PC-3 (cell line): Measurements from ENCODE around the gene EIF3B. TPM values are rescaled to one million over a fixed set of nuclear protein-coding genes. Genes with fewer than 3 reads are reported as not detected.
"Not testable (repeated sequence)": the region's sequence is repeated elsewhere in the genome, so short reads cannot be mapped to it uniquely, and the experiment has no call there.

Source experiments
- ATAC-seq: fragments of 200-7000 bp; cut with Tn5 transposase; 2 replicates; pipeline ENCODE4 v1.9.1; 2020; ENCODE audit warnings: mild to moderate bottlenecking, moderate library complexity
- Bru-seq: library from RNA; stranded (reverse); fragments of 400-500 nt; gene quantifications from one replicate; lab custom pipeline; 2021; lab: Mats Ljungman, UMichigan
- BruChase-seq, 2 experiments: library from RNA; stranded (reverse); fragments of 400-500 nt; gene quantifications; one replicate each; lab custom pipeline; 2021; lab: Mats Ljungman, UMichigan
- BruUV-seq: library from RNA; stranded (reverse); fragments of 400-500 nt; replicated peaks from 2 replicates; lab custom pipeline; 2021; lab: Mats Ljungman, UMichigan
- CTCF ChIA-PET: fragments of 300-600 bp; sonication (Branson Sonifier 250); formaldehyde crosslinking; loops from one replicate; lab custom pipeline; 2022; ENCODE audit warnings: antibody characterized with exemption; lab: Charles Lee
- POLR2A ChIA-PET: fragments of 300-600 bp; sonication (Branson Sonifier 250); formaldehyde crosslinking; loops from one replicate; lab custom pipeline; 2022; ENCODE audit warnings: antibody characterized with exemption; ENCODE audit not compliant: unreplicated experiment; lab: Charles Lee
- DNase-seq: peaks from one replicate; pipeline ENCODE4 v3.0.0-alpha.2; 2015
- H2AFZ ChIP-seq: fragments of 300-600 bp; sonication (generic); 2 replicates; pipeline ENCODE4 v1.6.0; 2016; ENCODE audit warnings: antibody characterized with exemption, low read length
- H3F3A ChIP-seq: fragments of 300-600 bp; sonication (generic); one replicate; pipeline ENCODE4 v1.6.0; 2017; ENCODE audit warnings: antibody characterized with exemption, low read length, control low read depth, mild to moderate bottlenecking; ENCODE audit not compliant: unreplicated experiment
- H3K27ac ChIP-seq: fragments of 300-600 bp; sonication (generic); 2 replicates; pipeline ENCODE4 v1.5.1; 2016; ENCODE audit warnings: mild to moderate bottlenecking, low read length
- H3K27me3 ChIP-seq: fragments of 300-600 bp; sonication (generic); 2 replicates; pipeline ENCODE4 v1.6.1; 2016; ENCODE audit warnings: low read length, mixed read lengths
- H3K36me3 ChIP-seq: fragments of 300-600 bp; sonication (generic); 2 replicates; pipeline ENCODE4 v1.6.1; 2016; ENCODE audit warnings: low read depth, mixed run types, low read length, mixed read lengths
- H3K4me1 ChIP-seq: fragments of 300-600 bp; sonication (generic); 2 replicates; pipeline ENCODE4 v1.5.1; 2016; ENCODE audit warnings: low read length; ENCODE audit not compliant: insufficient read depth
- H3K4me2 ChIP-seq: fragments of 300-600 bp; sonication (generic); 2 replicates; pipeline ENCODE4 v1.6.0; 2016; ENCODE audit warnings: low read length
- H3K4me3 ChIP-seq: fragments of 300-600 bp; sonication (generic); 2 replicates; pipeline ENCODE4 v1.5.1; 2016; ENCODE audit warnings: mild to moderate bottlenecking, low read length, mixed read lengths
- H3K79me2 ChIP-seq: fragments of 300-600 bp; sonication (generic); 2 replicates; pipeline ENCODE4 v1.6.1; 2017; ENCODE audit warnings: low read length, mixed read lengths
- H3K9ac ChIP-seq: fragments of 300-600 bp; sonication (generic); 2 replicates; pipeline ENCODE4 v1.6.0; 2016; ENCODE audit warnings: mild to moderate bottlenecking, low read length
- H3K9me2 ChIP-seq: fragments of 300-600 bp; sonication (generic); replicated peaks from 2 replicates; pipeline ENCODE4 v1.6.1; 2016; ENCODE audit warnings: mixed run types, low read length, mixed read lengths
- H3K9me3 ChIP-seq: fragments of 300-600 bp; sonication (generic); 2 replicates; pipeline ENCODE4 v1.6.1; 2016; ENCODE audit warnings: low read length, mixed read lengths
- H4K20me1 ChIP-seq: fragments of 300-600 bp; sonication (generic); 2 replicates; pipeline ENCODE4 v1.6.1; 2016; ENCODE audit warnings: low read length, mixed read lengths
- EZH2 ChIP-seq: fragments of 300-600 bp; sonication (generic); IDR thresholded peaks from one replicate; pipeline ENCODE4 v1.6.1; 2017; ENCODE audit warnings: antibody characterized with exemption, mild to moderate bottlenecking, low read length; ENCODE audit not compliant: unreplicated experiment
- EZH2phosphoT487 ChIP-seq: fragments of 300-600 bp; sonication (generic); IDR thresholded peaks from 2 replicates; pipeline ENCODE4 v1.6.1; 2018; ENCODE audit warnings: mild to moderate bottlenecking, antibody characterized with exemption, low read length, borderline replicate concordance
- intact Hi-C: fragments of 100-400 bp; cut with micrococcal nuclease; formaldehyde crosslinking; loops from 2 replicates; pipeline ENCODE4 v1.9.0; 2023
- long read RNA-seq: library from polyadenylated mRNA; unstranded; transcript quantifications from one replicate; pipeline ENCODE4 v2.0.0, GENCODE V29; 2021; ENCODE audit not compliant: unreplicated experiment
- total RNA-seq: library from RNA; depleted of rRNA; stranded (reverse); fragments of >200 nt; gene quantifications from 2 replicates; pipeline ENCODE4 v1.2.3, GENCODE V29; 2014; rRNA removed
- TF ChIP-seq, protein P1 (sequence below): fragments of 300-600 bp; sonication (generic); conservative IDR thresholded peaks from 2 replicates; pipeline ENCODE4 v1.5.1; 2017; ENCODE audit warnings: antibody characterized with exemption, low read depth, mild to moderate bottlenecking, low read length

EIF3B gene
- total RNA-seq (289 and 377 TPM in 2 replicates), Bru-seq, nascent RNA (percentile 94 among the genes with signal in this experiment), BruChase-seq, experiment 1, labeled RNA remaining after a 6-hour chase (percentile 97 among the genes with signal in this experiment), BruChase-seq, experiment 2, labeled RNA remaining after a 2-hour chase (percentile 96 among the genes with signal in this experiment)
- long read RNA-seq, transcript EIF3B-202 (19 exons, 2,966 nt) = minor isoform, 394 of 1,197 reads
- long read RNA-seq, transcript EIF3B-201 (19 exons, 3,055 nt) = major isoform, 449 of 1,197 reads
- long read RNA-seq, partial matches to known transcripts = 119 of 1,197 reads
- long read RNA-seq, other reads (novel, unspliced or antisense) = 232 of 1,197 reads

DNA sequence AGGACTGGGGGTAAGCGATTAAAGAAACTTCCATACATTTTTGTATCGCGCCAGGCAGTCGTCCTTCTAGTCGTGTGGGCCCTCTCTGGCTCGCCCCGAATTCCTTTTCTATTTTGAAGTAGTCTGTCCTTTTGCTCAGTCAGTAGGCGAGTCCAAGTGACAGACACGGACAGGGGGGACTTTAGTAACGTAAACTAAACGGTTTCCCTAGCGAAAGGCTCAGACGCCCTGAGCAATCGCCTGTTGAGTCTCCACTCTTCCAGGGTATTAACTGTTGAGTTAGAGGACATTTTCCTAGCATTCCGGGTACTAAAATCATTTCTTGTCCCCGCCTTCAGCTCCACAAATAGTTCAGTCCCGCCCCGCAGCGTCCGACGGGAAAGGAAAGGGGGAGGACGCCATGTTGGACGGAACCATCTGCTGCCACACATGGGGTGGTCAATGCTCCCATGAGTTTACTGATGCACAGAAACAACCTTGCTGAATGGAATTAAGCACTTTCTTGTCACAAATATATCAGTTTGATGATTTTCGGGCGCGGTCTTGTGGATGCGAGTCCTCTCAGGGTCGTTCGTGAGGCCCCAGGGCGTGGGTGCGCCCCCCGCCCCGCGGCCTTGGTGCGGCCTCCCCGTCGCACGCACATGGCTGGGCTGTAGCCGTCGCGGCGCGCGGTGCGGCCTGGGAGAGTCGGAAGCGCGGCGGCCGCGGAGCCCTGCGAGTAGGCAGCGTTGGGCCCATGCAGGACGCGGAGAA is at the start of gene EIF3B:
TSS of gene EIF3B (plus strand) at position 642 of the 753 bp plus-strand sequence. CDS start at position 737, 95 bp downstream.
- Histone ChIP-seq H3K4me2 (peak within 1 kb of the TSS; percentile 100), H3K27ac (peak within 1 kb of the TSS; percentile 94), H3K9me2 (no peaks in the 10 kb centered on the region), H3K27me3 (no peaks in the 10 kb centered on the region), H3F3A (no peaks in the 10 kb centered on the region), H3K79me2 (peaks cover 79% of the 10 kb centered on the region), H3K9me3 (no peaks in the 10 kb centered on the region), H4K20me1 (peaks cover 41% of the 10 kb centered on the region), H3K4me3 (peak within 1 kb of the TSS; percentile 99), H3K9ac (peak within 1 kb of the TSS; percentile 100), H3K36me3 (peaks cover 30% of the 10 kb centered on the region), H2AFZ (peak within 1 kb of the TSS; percentile 88), H3K4me1 (peaks cover 25% of the 10 kb centered on the region)
- no peak for TF ChIP-seq EZH2
- TF ChIP-seq, protein P1, sequence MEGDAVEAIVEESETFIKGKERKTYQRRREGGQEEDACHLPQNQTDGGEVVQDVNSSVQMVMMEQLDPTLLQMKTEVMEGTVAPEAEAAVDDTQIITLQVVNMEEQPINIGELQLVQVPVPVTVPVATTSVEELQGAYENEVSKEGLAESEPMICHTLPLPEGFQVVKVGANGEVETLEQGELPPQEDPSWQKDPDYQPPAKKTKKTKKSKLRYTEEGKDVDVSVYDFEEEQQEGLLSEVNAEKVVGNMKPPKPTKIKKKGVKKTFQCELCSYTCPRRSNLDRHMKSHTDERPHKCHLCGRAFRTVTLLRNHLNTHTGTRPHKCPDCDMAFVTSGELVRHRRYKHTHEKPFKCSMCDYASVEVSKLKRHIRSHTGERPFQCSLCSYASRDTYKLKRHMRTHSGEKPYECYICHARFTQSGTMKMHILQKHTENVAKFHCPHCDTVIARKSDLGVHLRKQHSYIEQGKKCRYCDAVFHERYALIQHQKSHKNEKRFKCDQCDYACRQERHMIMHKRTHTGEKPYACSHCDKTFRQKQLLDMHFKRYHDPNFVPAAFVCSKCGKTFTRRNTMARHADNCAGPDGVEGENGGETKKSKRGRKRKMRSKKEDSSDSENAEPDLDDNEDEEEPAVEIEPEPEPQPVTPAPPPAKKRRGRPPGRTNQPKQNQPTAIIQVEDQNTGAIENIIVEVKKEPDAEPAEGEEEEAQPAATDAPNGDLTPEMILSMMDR = no peak
- TF ChIP-seq EZH2phosphoT487 = no peak
- DNase-seq (peak; percentile 85), ATAC-seq (peak; percentile 87)
- POLR2A ChIA-PET = interaction anchor here (1.0 kb wide), 1 partner anchor 49 kb away, joined by 4 read pairs; the partner anchor contains the start of gene CHST12
- CTCF ChIA-PET = no interaction called here
- intact Hi-C loops = loop anchor here (10.0 kb wide), 1 partner anchor 780 kb away; the partner anchor contains the start of gene PSMG3
- BruUV-seq = no TSS peak

DNA sequence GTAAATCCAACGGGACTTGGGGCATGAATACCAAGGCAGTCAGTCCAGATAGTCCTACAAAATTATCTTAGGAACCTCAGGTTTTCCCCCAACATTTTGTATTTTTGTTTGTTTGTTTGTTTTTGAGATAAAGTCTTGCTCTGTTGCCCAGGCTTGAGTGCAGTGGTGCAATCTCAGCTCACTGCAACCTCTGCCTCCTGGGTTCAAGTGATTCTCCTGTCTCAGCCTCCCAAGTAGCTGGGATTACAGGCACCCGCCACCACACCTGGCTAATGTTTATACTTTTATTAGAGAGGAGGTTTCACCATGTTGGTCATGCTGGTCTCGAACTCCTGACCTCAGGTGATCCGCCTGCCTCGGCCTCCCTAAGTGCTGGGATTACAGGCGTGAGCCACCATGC is 49.4 kb upstream of the EIF3B start:
- ATAC-seq, H3K9me3 ChIP-seq, H3K4me2 ChIP-seq, H4K20me1 ChIP-seq, H3K4me3 ChIP-seq, H3K9me2 ChIP-seq, CTCF ChIA-PET, H3F3A ChIP-seq, H3K27me3 ChIP-seq, H3K27ac ChIP-seq, BruUV-seq, POLR2A ChIA-PET, H2AFZ ChIP-seq, DNase-seq, H3K9ac ChIP-seq, H3K36me3 ChIP-seq, intact Hi-C loops: not testable (repeated sequence)
- peaks cover 44% of the 10 kb centered on the region for H3K79me2 ChIP-seq
- peaks cover 21% of the 10 kb centered on the region for H3K4me1 ChIP-seq

- peaks cover 51% of the 10 kb centered on the region for H3K79me2 ChIP-seq
- POLR2A ChIA-PET = no interaction called here
- no peaks in the 10 kb centered on the region for H3K9me3 ChIP-seq
- no peak overlapping the region for H3K4me3 ChIP-seq
- no peaks in the 10 kb centered on the region for H3K9me2 ChIP-seq
- no TSS peak for BruUV-seq
- no peak overlapping the region for H2AFZ ChIP-seq
- DNase-seq (no peak), ATAC-seq (no peak)
- H4K20me1 ChIP-seq = no peaks in the 10 kb centered on the region
- intact Hi-C loops = no loop called here
- no peaks in the 10 kb centered on the region for H3F3A ChIP-seq
- H3K27me3 ChIP-seq = no peaks in the 10 kb centered on the region
- no peak overlapping the region for H3K9ac ChIP-seq
- H3K4me2 ChIP-seq = no peak overlapping the region
- H3K36me3 ChIP-seq = no peaks in the 10 kb centered on the region
- CTCF ChIA-PET = no interaction called here
- peaks cover 26% of the 10 kb centered on the region for H3K4me1 ChIP-seq
- no peak overlapping the region for H3K27ac ChIP-seq
- TF ChIP-seq, protein P1 = no peak
Observed at GRCh38 chr7:2306688-2307087, 47.9 kb upstream of the EIF3B start.
